Endothelial cell of hepatic sinusoid (primary cell): ENCODE data around the gene ZNF511.

ENCODE experiments used
- in situ Hi-C: cut with HindIII; loops from 2 replicates; pipeline ENCODE4 v1.10.0; 2017; ENCODE audit warnings: low sequenced_read_pairs

The ZNF511 gene

GRCh38 chr10:133289761-133290160 lies 19.0 kb upstream of the ZNF511 start:
- in situ Hi-C loops = no loop called here

GRCh38 chr10:133292919-133293809 lies 15.6 kb upstream of the ZNF511 start:
- in situ Hi-C loops = no loop called here

DNA sequence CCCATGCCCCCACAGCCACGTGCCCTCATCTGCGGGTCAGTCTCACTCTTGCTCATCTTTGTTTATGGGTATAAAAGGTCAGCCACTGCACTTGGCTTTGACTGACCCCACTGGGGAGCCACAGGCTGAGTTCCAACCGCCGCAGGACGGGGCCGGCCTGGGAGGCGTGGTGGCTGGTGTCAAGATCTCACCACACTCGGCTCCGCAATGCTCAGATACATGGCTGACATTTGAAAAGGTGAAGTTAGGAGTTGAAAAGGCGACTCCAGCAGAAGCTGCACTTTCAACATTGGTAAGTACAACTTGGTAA lies 14.9 kb upstream of the ZNF511 start:
- in situ Hi-C loops = no loop called here

GRCh38 chr10:133294189-133294588 lies 14.5 kb upstream of the ZNF511 start:
- in situ Hi-C loops = no loop called here

DNA sequence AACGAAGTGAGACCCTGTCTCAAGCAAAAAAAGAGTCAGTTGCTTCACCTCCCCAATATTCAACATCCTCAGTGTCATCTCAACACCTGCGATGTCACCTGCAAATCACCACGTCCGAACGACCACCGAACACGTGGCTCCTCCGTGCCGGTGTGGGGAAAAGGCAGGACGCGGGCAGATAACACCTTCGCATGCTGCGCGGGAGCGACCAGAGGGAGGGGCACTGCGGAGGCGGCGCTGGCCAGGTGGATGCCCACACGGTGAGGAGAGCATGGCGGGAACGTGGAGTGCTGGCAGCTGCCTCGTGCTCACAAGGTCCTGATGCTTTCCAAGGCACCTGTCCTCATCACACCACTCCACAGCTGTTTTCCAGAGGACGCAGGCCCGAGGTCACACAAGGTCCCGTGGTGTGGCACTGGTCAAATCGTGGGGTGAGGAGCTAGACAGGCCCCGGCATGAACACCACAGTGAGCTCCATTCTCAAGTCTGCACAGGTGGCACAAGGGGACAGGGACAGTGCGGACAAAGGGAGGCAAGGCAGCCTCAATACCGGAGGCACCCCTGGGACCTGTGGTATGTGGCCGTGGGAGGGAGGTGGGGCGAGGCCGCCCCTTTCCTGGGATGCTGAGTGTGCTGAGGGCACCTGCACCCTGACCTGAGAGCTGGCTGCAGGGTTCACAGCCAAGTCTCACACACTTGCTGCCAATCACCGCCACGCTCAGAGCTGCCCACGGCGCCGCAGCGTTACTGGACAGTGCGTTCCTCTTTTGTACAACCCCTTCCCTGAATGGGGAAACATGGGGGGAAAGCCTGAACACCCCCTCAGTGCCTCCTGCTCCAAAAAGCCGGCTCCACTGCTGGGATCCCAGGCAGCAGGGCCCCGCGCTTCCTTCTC lies 13.0 kb upstream of the ZNF511 start:
- in situ Hi-C loops = no loop called here

GRCh38 chr10:133297504-133297903 lies 11.2 kb upstream of the ZNF511 start:
- in situ Hi-C loops = no loop called here

- in situ Hi-C loops = no loop called here
These were observed 10.2 kb upstream of the ZNF511 start for GRCh38 chr10:133298466-133298865.

GRCh38 chr10:133299224-133299623 lies 9.5 kb upstream of the ZNF511 start:
- in situ Hi-C loops = no loop called here

GRCh38 chr10:133299738-133300137 lies 9.0 kb upstream of the ZNF511 start:
- in situ Hi-C loops = loop anchor here (10.0 kb wide), 2 partner anchors 45 to 65 kb away; no protein-coding TSS in a partner anchor

- in situ Hi-C loops = loop anchor here (10.0 kb wide), 2 partner anchors 47 to 63 kb away; no protein-coding TSS in a partner anchor
These were observed 6.5 kb upstream of the ZNF511 start for GRCh38 chr10:133302230-133302629.

DNA sequence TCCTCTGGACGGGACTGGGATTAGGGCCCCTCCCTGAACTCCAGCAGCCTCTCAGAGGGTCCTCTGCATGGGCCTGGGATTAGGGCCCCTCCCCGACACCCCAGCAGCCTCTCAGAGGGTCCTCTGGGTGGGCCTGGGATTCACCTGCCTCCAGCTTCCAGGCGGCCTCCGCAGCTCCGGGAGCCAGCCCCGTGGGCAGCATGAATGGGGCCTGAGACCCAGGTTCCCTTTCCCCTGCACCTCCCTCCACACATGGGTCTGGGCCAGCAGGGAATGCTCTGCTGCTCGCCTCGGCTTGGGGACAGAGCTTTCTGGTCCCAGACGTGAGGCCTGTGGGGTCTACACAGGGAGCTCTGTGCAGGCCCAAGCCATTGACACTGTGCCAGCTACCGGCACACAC lies 5.5 kb upstream of the ZNF511 start:
- in situ Hi-C loops = loop anchor here (10.0 kb wide), 2 partner anchors 48 to 62 kb away; no protein-coding TSS in a partner anchor

GRCh38 chr10:133306097-133306476 lies 2.6 kb upstream of the ZNF511 start:
- in situ Hi-C loops = loop anchor here (10.0 kb wide), 2 partner anchors 51 to 59 kb away; no protein-coding TSS in a partner anchor

DNA sequence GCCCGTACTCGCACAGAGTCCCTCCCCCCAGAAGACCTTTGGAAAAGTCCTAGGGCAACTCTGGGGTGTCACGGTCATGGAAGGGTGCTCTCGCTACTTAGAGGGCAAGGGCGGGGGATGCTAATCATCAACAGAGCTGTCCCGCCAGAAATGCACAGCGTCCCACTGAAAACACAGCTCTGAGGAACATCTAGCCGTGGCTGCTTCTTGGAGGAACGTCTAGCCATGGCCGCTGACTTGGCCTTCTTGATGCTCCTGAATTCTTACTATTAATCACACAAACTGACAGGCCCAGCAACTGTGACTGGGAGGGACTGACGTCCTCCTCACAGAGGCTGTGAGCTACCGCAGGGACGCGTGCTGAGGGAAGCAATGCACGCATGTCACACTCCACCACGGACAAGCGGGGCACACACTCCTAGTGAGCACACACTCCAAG lies 1.8 kb upstream of the ZNF511 start:
- in situ Hi-C loops = loop anchor here (10.0 kb wide), 2 partner anchors 52 to 58 kb away; no protein-coding TSS in a partner anchor

- in situ Hi-C loops = loop anchor here (10.0 kb wide), 2 partner anchors 53 to 57 kb away; no protein-coding TSS in a partner anchor
These were observed 816 bp upstream of the ZNF511 start for GRCh38 chr10:133307776-133308420.

GRCh38 chr10:133309100-133309719 lies 496 bp downstream of the ZNF511 start:
- in situ Hi-C loops = loop anchor here (10.0 kb wide), 2 partner anchors 54 to 56 kb away; no protein-coding TSS in a partner anchor

DNA sequence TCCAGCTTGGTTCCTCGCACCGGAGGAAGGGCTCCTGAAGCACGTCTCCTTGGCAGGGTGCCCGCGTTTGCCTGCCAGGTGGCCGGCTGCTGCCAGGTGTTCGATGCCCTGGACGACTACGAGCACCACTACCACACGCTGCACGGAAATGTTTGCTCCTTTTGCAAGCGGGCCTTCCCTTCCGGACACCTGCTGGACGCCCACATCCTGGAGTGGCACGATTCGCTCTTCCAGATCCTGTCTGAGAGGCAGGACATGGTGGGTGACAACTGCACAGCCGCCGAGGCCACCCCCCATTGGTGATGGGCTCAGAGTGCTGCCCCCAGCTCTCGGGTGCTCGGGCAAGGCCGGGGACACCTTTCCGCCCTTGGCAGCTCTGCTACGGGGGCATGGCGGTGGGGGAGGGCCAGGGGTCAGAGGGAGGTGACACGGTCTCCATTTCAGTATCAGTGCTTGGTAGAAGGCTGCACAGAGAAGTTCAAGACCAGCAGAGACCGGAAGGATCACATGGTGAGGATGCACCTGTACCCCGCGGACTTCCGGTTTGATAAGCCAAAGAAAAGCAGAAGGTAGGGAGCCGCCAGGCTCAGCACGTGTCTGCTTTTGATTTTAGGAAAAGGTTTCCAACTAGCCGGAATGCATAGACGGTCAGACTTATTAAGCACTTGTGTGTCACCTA lies 1.1 kb downstream of the ZNF511 start:
- in situ Hi-C loops = loop anchor here (10.0 kb wide), 2 partner anchors 55 kb away; no protein-coding TSS in a partner anchor

DNA sequence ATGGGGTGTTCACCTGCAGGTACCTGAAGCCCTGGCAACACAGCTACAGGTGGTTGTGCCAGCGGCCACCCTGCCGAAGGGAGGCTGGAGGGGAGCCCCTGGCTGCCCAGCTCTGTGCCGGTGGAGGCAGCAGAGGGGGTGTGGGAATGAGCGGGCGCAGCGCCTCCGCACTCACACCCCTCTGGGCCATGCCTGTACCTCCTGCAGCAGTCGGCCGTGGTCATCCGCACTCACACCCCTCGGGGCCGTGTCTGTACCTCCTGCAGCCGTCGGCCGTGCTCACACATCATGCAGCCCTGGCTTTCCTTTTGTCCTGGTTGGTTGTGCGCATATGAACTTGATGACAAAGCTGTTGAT lies 1.7 kb downstream of the ZNF511 start:
- in situ Hi-C loops = no loop called here

DNA sequence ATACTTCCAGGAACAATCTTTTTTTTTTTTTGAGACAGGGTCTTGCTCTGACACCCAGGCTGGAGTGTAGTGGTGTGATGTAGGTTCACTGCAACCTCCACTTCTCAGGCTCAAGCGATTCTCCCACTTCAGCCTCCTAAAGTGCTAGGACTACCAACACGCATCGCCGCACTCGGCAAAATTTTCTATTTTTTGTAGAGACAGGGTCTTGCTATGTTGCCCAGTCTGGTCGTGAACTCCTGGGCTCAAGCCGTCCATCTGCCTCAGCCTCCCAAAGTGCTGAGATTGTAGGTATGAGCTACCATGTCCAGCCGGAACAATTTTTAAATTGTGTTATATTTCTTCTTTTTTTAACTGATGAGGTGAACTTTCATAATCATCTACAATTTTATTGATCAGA lies 2.1 kb downstream of the ZNF511 start:
- in situ Hi-C loops = no loop called here

GRCh38 chr10:133311570-133311969 lies 2.9 kb downstream of the ZNF511 start:
- in situ Hi-C loops = no loop called here
